Astrocyte of the cerebellum (primary cell): ENCODE measurements around the gene SLC6A12.

Source experiments
- DNase-seq: peaks from one replicate; pipeline ENCODE4 v3.0.0-alpha.2; 2011; ENCODE audit warnings: low read depth
- H3K4me3 ChIP-seq: 2 replicates; pipeline ENCODE4 v1.5.1; 2011; ENCODE audit warnings: mild to moderate bottlenecking, low read depth, low read length, moderate library complexity
- CTCF ChIP-seq: IDR thresholded peaks from 2 replicates; pipeline ENCODE4 v1.5.1; 2012; ENCODE audit warnings: low read length, low read depth, moderate library complexity, mild to moderate bottlenecking; ENCODE audit errors: missing control alignments
- in situ Hi-C: cut with HindIII; loops from 2 replicates; pipeline ENCODE4 v1.10.0; 2017; ENCODE audit warnings: low sequenced_read_pairs

The SLC6A12 gene

DNA sequence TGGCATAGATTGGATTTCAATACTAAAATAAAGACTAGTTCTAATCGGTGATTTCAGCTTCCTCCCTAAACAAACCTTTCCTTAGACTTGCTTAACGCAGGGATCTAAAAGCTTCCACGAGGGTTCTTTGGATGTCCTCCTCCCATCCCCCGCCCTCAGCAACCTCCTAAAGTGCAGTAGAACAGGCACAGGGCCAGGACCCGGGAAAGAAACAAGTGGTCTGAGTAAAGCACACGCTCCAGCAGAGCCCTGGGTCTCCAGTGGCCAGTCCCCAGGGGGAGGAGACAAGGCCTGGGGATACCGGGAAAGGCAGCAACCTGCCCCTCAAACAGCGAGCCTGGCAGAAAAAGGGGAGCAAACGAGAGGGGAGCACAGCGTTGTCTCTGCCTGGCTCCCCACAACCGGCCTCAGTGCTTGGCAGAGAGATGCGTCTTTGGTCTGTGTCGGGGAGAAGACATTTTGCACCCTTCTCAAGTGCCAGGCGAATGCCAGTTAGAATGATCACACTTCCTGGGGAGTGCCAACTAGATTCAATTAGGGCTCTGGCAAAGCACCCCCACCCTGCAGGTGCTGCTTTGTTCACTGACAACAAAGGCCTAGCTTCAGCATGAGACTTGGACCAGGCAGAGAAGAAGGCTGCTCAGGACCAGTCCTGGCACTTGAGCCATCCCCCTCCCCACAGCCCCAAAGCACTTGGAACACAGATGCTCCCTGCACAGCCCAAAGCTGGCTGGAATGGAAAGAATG, 17.1 kb upstream of the SLC6A12 start:
- no peak for TF ChIP-seq CTCF
- in situ Hi-C loops, result no loop called here
- DNase-seq, result no peak
- H3K4me3 ChIP-seq, result no peak overlapping the region

GRCh38 chr12:229441-230191, 15.7 kb upstream of the SLC6A12 start:
- TF ChIP-seq CTCF, result no peak
- no peak overlapping the region for H3K4me3 ChIP-seq
- in situ Hi-C loops, result no loop called here
- no peak for DNase-seq

GRCh38 chr12:228846-229200, 14.9 kb upstream of the SLC6A12 start:
- TF ChIP-seq CTCF, result no peak
- no peak for DNase-seq
- in situ Hi-C loops, result no loop called here
- no peak overlapping the region for H3K4me3 ChIP-seq

- H3K4me3 ChIP-seq, result no peak overlapping the region
- DNase-seq, result no peak
- in situ Hi-C loops, result no loop called here
- TF ChIP-seq CTCF, result no peak
Measured at GRCh38 chr12:227923-228845, 14.2 kb upstream of the SLC6A12 start.

DNA sequence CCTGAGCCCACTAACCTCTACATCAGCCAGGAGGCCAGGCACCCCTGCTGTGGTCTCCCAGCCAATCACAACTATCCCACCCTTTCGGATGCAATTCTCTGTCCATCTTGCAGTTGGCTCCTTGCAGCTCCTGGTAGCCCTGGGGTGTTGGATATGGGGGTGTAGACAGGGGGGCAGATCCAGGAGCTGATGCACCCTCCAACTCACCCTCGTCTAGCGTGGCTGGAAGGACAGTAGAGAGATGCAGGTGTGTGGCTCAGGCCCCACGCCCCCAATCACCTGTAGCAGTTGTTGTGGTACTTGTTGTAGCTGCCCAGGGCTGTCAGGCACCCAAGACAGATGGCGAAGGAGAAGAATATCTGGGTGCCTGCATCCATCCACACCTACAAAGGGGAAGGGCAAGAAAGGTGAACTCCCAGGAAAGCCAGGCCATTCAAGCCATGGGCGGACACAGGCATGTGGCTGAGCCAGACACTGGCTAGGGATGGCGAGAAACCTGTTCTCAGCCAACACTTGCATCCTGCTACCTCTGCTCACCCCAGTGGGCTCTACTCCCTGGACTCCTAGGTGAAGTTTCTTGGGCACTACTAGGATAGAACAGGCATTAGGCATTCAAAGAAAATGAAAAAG, 13.4 kb upstream of the SLC6A12 start:
- DNase-seq, result no peak
- in situ Hi-C loops, result no loop called here
- TF ChIP-seq CTCF, result no peak
- no peak overlapping the region for H3K4me3 ChIP-seq

GRCh38 chr12:226401-226800, 12.4 kb upstream of the SLC6A12 start:
- H3K4me3 ChIP-seq, result no peak overlapping the region
- in situ Hi-C loops, result no loop called here
- DNase-seq, result no peak
- TF ChIP-seq CTCF, result no peak
